Measurements from ENCODE around the gene ROBO4. TPM values are rescaled to one million over a fixed set of nuclear protein-coding genes. Genes with fewer than 3 reads are reported as not detected.

ROBO4 gene
- total and polyA plus RNA-seq, 9 of the 15 experiments (the other 6 are each of a cell fraction or from before 2014, with no cell fraction given): not detected

DNA sequence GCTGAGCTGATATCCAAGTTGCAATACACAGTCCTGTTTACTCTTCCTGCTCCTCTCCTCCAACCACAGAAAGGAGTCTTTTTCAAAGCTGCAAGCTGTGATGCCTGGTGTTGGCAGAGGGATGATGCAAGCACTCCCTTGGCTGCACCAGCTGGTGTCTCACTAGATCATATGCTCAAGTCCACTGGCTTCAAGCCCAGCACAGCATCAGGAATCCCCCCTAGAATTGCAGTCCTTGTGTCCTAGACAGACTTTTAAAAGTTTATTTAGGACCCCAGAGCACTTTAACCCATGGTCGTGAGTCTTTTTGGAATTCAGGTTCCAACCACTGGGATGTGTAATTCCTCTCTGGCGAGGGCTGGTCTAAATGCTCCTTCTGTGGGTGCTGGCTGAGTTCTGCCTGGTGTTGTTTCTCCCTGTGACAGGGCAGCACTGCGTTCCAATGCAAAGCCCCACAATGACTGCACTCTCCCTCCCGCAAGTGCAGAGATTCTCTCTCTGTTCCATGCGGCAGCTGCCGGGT is 19.5 kb upstream of the ROBO4 start:
- Histone ChIP-seq H3K27ac (ENCODE audit: extremely low read depth, low read depth, low read length) (no peak overlapping the region), H3K4me3 (no peak overlapping the region), H3K4me2 (ENCODE audit: insufficient read depth, low read length) (no peak overlapping the region), H4K20me1 (replicated peaks; ENCODE audit: control insufficient read depth, insufficient read depth, low read length) (no peaks in the 10 kb centered on the region), H3K9me1 (ENCODE audit: control insufficient read depth, insufficient read depth, low read length) (no peaks in the 10 kb centered on the region), H2AFZ (ENCODE audit: low read depth, low read length) (no peak overlapping the region), H3K9me3 (replicated peaks; ENCODE audit: control insufficient read depth, insufficient read depth, low read depth, low read length) (no peaks in the 10 kb centered on the region), H3K79me2 (ENCODE audit: control insufficient read depth, insufficient read depth, low read length) (no peaks in the 10 kb centered on the region), H3K27me3 (ENCODE audit: control insufficient read depth in 2 of 2, insufficient read depth in 2 of 2, low read length in 2 of 2) (peaks cover 12 to 27% of the 10 kb centered on the region in 2 experiments; a peak in 4 of 5 replicates), H3K4me1 (replicated peaks in 1 of 2; ENCODE audit: control insufficient read depth in 2 of 2, insufficient read depth in 2 of 2, low read length in 2 of 2) (no peaks in the 10 kb centered on the region), H3K36me3 (ENCODE audit: control insufficient read depth, insufficient read depth, low read length) (no peaks in the 10 kb centered on the region), H3K9ac (ENCODE audit: insufficient read depth in 1 of 2, low read depth in 2 of 2, low read length in 2 of 2) (no peak overlapping the region)
- WGBS (ENCODE audit: insufficient coverage, low coverage, missing lambda C conversion rate): 11% methylated on average over 6 of the region's 6 CpGs
- BruUV-seq (replicated peaks): no TSS peak
- FAIRE-seq: no peak
- intact Hi-C loops (cut with micrococcal nuclease) (no loop called here), in situ Hi-C loops (cut with MboI) (no loop called here)
- TF ChIP-seq PHB2 (IDR thresholded peaks at IDR 0.05; ENCODE audit: low read depth): no peak
- TF ChIP-seq ZKSCAN3 (CRISPR knock-in tag; IDR thresholded peaks at IDR 0.05): no peak
- no peak for TF ChIP-seq HMGN3 (IDR thresholded peaks at IDR 0.05; ENCODE audit: borderline replicate concordance, extremely low read depth, insufficient read length, low read depth, low read length)
- no peak for TF ChIP-seq ZNF395 (CRISPR knock-in tag; IDR thresholded peaks at IDR 0.05)
- TF ChIP-seq, protein P1, sequence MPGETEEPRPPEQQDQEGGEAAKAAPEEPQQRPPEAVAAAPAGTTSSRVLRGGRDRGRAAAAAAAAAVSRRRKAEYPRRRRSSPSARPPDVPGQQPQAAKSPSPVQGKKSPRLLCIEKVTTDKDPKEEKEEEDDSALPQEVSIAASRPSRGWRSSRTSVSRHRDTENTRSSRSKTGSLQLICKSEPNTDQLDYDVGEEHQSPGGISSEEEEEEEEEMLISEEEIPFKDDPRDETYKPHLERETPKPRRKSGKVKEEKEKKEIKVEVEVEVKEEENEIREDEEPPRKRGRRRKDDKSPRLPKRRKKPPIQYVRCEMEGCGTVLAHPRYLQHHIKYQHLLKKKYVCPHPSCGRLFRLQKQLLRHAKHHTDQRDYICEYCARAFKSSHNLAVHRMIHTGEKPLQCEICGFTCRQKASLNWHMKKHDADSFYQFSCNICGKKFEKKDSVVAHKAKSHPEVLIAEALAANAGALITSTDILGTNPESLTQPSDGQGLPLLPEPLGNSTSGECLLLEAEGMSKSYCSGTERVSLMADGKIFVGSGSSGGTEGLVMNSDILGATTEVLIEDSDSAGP (CRISPR knock-in tag; IDR thresholded peaks at IDR 0.05): no peak
- TF ChIP-seq, protein P2, sequence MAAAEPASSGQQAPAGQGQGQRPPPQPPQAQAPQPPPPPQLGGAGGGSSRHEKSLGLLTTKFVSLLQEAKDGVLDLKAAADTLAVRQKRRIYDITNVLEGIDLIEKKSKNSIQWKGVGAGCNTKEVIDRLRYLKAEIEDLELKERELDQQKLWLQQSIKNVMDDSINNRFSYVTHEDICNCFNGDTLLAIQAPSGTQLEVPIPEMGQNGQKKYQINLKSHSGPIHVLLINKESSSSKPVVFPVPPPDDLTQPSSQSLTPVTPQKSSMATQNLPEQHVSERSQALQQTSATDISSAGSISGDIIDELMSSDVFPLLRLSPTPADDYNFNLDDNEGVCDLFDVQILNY (CRISPR knock-in tag; IDR thresholded peaks at IDR 0.05): no peak
- TF ChIP-seq ZNF133 (CRISPR knock-in tag; IDR thresholded peaks at IDR 0.05): no peak
- TF ChIP-seq, protein P3, sequence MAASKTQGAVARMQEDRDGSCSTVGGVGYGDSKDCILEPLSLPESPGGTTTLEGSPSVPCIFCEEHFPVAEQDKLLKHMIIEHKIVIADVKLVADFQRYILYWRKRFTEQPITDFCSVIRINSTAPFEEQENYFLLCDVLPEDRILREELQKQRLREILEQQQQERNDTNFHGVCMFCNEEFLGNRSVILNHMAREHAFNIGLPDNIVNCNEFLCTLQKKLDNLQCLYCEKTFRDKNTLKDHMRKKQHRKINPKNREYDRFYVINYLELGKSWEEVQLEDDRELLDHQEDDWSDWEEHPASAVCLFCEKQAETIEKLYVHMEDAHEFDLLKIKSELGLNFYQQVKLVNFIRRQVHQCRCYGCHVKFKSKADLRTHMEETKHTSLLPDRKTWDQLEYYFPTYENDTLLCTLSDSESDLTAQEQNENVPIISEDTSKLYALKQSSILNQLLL (CRISPR knock-in tag; IDR thresholded peaks at IDR 0.05; ENCODE audit: borderline replicate concordance): no peak
- TF ChIP-seq, protein P4, sequence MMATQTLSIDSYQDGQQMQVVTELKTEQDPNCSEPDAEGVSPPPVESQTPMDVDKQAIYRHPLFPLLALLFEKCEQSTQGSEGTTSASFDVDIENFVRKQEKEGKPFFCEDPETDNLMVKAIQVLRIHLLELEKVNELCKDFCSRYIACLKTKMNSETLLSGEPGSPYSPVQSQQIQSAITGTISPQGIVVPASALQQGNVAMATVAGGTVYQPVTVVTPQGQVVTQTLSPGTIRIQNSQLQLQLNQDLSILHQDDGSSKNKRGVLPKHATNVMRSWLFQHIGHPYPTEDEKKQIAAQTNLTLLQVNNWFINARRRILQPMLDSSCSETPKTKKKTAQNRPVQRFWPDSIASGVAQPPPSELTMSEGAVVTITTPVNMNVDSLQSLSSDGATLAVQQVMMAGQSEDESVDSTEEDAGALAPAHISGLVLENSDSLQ (IDR thresholded peaks at IDR 0.05): no peak
- no peak for TF ChIP-seq ESRRA (IDR thresholded peaks at IDR 0.05; ENCODE audit: borderline replicate concordance, low read depth)
- no peak for TF ChIP-seq SRSF7 (optimal IDR thresholded peaks at IDR 0.05; ENCODE audit: low read depth, low read length)
- TF ChIP-seq PHF21A (IDR thresholded peaks at IDR 0.05; ENCODE audit: borderline replicate concordance, low read depth): no peak
- TF ChIP-seq ZNF785 (CRISPR knock-in tag; IDR thresholded peaks at IDR 0.05): no peak
- TF ChIP-seq ESRRB (CRISPR knock-in tag; IDR thresholded peaks at IDR 0.05; ENCODE audit: borderline replicate concordance): no peak
- TF ChIP-seq HMG20B (CRISPR knock-in tag; IDR thresholded peaks at IDR 0.05): no peak
- CTCF ChIA-PET (ENCODE audit: low intra/inter-chr PET ratio): no interaction called here
- DNase-seq (ENCODE audit: extremely low read depth in 1 of 4, low spot score in 3 of 4): no peak
- no peak for ATAC-seq
- POLR2A ChIA-PET: interaction anchor here (1.0 kb wide), 1 partner anchor 337 kb away, joined by 4 read pairs; no protein-coding TSS in a partner anchor

Data from K562 (cell line).